ENCODE results near the gene ADPGK. TPM values are rescaled to one million over a fixed set of nuclear protein-coding genes. Genes with fewer than 3 reads are reported as not detected.

Gene ADPGK
- total RNA-seq, 1 donor from 2014 or later = 33.0 TPM

- Mint-ChIP-seq H3K4me1 (ENCODE audit: low read depth) (peaks cover 23% of the 10 kb centered on the region), H3K9me3 (ENCODE audit: low read depth) (no peaks in the 10 kb centered on the region), H3K27me3 (ENCODE audit: low read depth) (no peaks in the 10 kb centered on the region), H3K27ac (ENCODE audit: unreplicated experiment) (no peak overlapping the region), H3K4me3 (ENCODE audit: unreplicated experiment) (no peak overlapping the region), H3K36me3 (ENCODE audit: low read depth) (no peaks in the 10 kb centered on the region)
- no peak for TF ChIP-seq CTCF (IDR thresholded peaks at IDR 0.05)
- no peak for DNase-seq (ENCODE audit: low spot score)
These were observed 19.4 kb upstream of the ADPGK start for GRCh38 chr15:72803006-72803405.

GRCh38 chr15:72801590-72802325 is 18.2 kb upstream of the ADPGK start:
- H3K9me3 Mint-ChIP-seq (ENCODE audit: low read depth) = no peaks in the 10 kb centered on the region
- H3K27me3 Mint-ChIP-seq (ENCODE audit: low read depth) = no peaks in the 10 kb centered on the region
- no peaks in the 10 kb centered on the region for H3K36me3 Mint-ChIP-seq (ENCODE audit: low read depth)
- H3K4me3 Mint-ChIP-seq (ENCODE audit: unreplicated experiment) = no peak overlapping the region
- H3K4me1 Mint-ChIP-seq (ENCODE audit: low read depth) = peaks cover 29% of the 10 kb centered on the region
- TF ChIP-seq CTCF (IDR thresholded peaks at IDR 0.05) = no peak
- DNase-seq (ENCODE audit: low spot score) = no peak
- H3K27ac Mint-ChIP-seq (ENCODE audit: unreplicated experiment) = no peak overlapping the region

GRCh38 chr15:72800833-72801481 is 17.4 kb upstream of the ADPGK start:
- no peaks in the 10 kb centered on the region for H3K27me3 Mint-ChIP-seq (ENCODE audit: low read depth)
- no peak for TF ChIP-seq CTCF (IDR thresholded peaks at IDR 0.05)
- H3K4me1 Mint-ChIP-seq (ENCODE audit: low read depth) = peaks cover 32% of the 10 kb centered on the region
- no peak for DNase-seq (ENCODE audit: low spot score)
- peak overlapping the region; percentile 52 for H3K27ac Mint-ChIP-seq (ENCODE audit: unreplicated experiment)
- H3K9me3 Mint-ChIP-seq (ENCODE audit: low read depth) = no peaks in the 10 kb centered on the region
- no peaks in the 10 kb centered on the region for H3K36me3 Mint-ChIP-seq (ENCODE audit: low read depth)
- no peak overlapping the region for H3K4me3 Mint-ChIP-seq (ENCODE audit: unreplicated experiment)

- H3K9me3 Mint-ChIP-seq (ENCODE audit: low read depth) = no peaks in the 10 kb centered on the region
- peaks cover 32% of the 10 kb centered on the region for H3K4me1 Mint-ChIP-seq (ENCODE audit: low read depth)
- H3K27me3 Mint-ChIP-seq (ENCODE audit: low read depth) = no peaks in the 10 kb centered on the region
- no peak for TF ChIP-seq CTCF (IDR thresholded peaks at IDR 0.05)
- H3K36me3 Mint-ChIP-seq (ENCODE audit: low read depth) = no peaks in the 10 kb centered on the region
- no peak overlapping the region for H3K27ac Mint-ChIP-seq (ENCODE audit: unreplicated experiment)
- no peak for DNase-seq (ENCODE audit: low spot score)
- peak overlapping the region; percentile 50 for H3K4me3 Mint-ChIP-seq (ENCODE audit: unreplicated experiment)
These were observed 14.3 kb upstream of the ADPGK start for GRCh38 chr15:72797834-72798233.

GRCh38 chr15:72797338-72797689 is 13.8 kb upstream of the ADPGK start:
- H3K27me3 Mint-ChIP-seq (ENCODE audit: low read depth) = no peaks in the 10 kb centered on the region
- H3K36me3 Mint-ChIP-seq (ENCODE audit: low read depth) = no peaks in the 10 kb centered on the region
- peaks cover 32% of the 10 kb centered on the region for H3K4me1 Mint-ChIP-seq (ENCODE audit: low read depth)
- H3K9me3 Mint-ChIP-seq (ENCODE audit: low read depth) = no peaks in the 10 kb centered on the region
- peak overlapping the region; percentile 54 for H3K27ac Mint-ChIP-seq (ENCODE audit: unreplicated experiment)
- no peak for DNase-seq (ENCODE audit: low spot score)
- TF ChIP-seq CTCF (IDR thresholded peaks at IDR 0.05) = no peak
- H3K4me3 Mint-ChIP-seq (ENCODE audit: unreplicated experiment) = peak overlapping the region; percentile 76

Measured in chondrocyte (in vitro differentiated cells).